ENCODE results near the gene C3orf52.

The C3orf52 gene

DNA sequence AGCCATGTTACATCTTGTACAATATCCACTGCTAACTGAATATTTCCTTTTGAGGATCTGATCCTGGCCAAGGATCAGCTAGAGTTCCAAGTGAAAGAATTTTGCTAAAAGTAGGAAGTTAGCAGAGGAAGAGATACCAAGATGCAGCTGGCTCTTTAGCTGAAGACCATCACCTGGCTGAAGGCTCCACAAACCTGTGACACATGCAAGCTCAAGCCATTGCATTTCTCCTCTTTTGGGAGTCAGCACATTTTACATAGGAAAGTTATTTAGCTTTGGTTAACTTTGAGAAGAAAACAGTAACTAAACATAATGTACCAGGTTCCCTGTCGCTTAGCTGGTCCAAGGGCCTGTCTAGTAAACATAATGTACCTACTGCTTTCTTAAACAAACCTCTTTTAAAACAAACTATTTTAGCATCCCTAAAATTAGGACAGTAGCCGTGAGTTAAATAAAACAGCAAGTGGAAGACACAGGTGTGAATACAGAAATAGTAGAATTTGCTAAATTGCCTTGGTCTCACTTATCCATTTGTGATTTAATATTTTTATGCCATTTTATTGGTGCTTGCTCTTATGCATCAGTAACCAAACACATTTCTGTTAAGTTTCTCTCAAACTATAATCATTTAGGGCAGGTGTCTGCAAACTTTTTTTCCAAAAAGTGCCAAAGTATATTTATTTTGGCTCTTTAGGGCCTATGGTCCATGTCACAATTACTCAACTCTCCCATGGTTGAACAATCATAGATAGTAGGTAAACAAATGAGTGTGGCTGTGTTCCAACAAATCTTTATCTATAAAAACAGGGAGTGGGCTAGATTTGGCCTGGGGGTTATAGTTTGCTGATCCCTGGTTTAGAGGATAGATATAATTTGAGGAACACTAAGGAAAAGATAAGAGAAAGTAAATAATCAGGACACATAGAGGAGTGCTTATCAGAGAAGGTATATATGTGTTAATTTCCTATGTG, 35.7 kb downstream of the C3orf52 start:
- no peak for DNase-seq

GRCh38 chr3:112122870-112123269, 36.7 kb downstream of the C3orf52 start:
- no peak for DNase-seq

GRCh38 chr3:112123548-112123947, 37.4 kb downstream of the C3orf52 start:
- DNase-seq: no peak

DNA sequence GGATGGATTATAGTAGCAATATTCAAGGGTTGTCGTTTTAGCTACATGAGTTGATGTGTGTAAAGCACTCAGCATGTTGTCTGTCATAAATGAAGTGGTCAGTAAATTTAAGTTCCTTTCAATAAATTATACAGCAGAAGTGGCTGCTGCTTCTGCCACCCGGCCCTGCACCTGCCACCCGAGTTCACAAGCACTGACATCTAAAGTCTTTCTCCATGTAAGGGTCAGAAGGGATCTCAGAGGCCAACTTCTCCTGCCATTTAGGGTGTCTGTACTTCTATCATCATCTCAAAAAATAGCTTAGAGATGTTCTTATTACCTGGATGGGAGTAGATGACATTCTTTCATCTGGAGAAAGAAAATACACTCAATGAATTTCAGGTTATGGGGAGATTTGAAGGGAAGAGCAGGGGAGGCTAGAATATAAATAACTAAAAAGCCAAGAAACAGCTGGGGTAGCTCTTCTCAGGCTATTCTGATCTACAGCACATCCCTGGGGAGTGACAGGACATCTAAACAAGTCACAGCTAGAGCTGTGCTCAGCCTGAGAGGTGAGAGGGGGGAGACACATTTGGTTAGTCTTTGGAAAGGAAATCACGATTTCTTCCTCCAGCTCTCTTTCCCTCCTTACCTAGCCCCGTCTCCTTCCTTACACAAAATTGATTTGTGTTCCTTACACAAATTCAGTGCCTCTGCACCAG, 38.9 kb downstream of the C3orf52 start:
- no peak for DNase-seq

DNA sequence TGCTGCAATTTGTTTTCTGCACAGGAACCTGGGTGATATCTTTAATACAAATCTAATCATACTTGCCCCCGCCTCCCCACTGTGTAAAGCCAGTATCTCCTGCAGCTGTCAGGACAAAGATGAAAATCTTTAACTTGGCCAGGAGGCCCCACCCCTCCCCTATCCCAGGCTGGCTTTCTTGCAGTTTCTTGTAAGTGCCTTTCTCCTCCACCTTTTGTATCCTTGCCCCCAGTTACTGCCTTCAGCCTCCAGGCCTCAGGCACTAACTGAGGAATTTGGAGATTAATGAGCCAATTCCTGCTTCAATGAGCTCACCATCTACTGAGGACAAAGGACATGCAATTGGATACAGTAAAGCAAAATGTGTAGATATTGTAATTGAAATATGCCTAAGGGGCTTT, 40.3 kb downstream of the C3orf52 start:
- DNase-seq: no peak

- DNase-seq: no peak
These were observed 41.6 kb downstream of the C3orf52 start for GRCh38 chr3:112127522-112128494.

DNA sequence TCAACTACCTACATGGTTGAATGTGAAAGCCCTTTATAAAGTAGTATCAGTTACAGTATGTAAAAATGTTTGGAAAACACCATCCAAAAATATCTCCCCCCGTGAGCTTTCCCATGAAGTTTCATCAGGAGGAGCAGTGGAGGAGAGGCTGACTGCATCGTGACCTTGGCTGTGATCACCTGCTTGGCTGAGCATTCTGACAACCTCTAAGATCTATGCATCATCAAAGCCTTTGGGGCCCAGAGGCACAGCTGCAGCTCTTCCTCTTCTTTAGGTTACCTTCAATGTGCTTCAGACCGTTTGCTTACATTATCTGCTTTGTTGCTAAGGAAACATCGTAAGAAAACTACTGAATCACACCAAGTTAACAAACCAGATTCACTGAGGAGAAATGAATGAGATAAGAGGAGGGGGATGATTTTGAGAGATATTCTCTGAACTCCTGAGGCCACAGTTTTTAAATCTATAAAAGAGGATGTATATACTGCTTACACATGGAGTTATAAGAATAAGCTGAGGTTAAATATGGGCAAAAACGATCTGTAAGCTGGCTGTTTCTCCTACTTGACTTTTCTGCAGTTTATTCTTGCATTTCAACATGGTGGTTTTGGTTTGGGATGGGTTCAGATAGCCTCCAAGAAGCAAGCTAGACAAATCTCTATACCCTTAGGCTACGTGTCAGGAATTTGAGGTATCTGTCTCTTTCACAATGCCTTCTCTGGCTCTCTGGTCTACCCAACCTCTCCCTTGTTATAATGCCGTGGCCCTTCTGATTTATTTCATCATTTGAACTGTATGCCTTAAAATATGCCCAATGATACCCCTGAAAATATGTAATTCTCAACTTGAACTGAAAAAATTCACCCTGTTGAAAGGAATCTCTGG, 42.9 kb downstream of the C3orf52 start:
- peak; percentile 47 for DNase-seq

- DNase-seq: no peak
These were observed 43.9 kb downstream of the C3orf52 start for GRCh38 chr3:112129925-112130637.

DNA sequence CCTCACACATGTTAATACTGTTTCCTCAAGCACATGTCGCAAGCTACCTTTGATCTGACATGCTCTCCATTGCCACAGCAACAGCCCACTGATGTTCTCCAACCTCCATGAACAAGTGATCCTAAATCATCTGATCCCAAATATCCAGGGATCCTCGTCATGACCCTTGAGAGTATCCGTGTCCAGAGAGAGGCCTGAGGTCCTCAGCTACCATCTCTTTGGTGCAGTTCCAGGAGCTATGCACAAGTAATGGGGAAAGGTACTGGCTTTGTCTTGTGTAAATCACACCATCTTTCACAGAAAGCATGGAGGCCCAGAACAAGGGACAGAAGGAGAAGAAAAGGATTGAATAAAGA, 44.4 kb downstream of the C3orf52 start:
- no peak for DNase-seq

DNA sequence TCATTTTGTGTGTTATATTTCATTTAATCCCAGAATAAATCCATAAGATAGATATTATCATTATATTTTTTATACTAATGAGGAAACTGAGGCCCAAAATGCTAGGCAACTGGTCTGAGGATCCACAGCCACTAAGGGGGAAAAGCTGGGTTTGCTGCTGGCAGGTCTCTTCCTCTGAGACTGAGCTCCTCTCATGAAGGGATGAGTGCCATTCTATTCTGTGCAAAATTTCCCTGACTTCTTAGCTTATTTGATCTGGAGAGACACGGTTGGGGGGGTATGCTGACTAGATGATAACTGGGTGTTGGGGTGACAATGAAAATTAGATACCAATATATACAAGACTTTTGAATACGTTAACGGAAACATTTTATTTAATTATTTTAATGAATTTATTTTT, 44.9 kb downstream of the C3orf52 start:
- no peak for DNase-seq

DNA sequence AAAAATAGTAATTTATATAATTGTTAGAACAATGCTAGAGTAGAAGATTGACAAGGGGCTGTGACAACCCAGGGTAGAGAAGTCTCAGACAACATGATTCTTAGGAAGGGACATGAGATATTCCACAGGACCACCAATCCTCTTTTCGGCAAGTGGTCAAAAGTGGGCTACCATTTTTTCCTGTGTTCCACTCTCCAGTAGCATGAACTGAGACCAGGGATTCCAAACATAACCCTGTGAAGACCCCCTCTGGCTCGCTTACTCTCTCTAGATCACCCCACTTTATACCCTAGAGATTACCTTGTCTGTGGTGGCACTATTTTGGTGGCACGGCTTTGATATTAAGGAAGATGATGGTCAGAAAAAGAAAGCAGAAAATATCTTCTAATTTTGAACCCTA, 45.9 kb downstream of the C3orf52 start:
- no peak for DNase-seq

- DNase-seq: no peak
These were observed 46.4 kb downstream of the C3orf52 start for GRCh38 chr3:112132554-112132953.

DNA sequence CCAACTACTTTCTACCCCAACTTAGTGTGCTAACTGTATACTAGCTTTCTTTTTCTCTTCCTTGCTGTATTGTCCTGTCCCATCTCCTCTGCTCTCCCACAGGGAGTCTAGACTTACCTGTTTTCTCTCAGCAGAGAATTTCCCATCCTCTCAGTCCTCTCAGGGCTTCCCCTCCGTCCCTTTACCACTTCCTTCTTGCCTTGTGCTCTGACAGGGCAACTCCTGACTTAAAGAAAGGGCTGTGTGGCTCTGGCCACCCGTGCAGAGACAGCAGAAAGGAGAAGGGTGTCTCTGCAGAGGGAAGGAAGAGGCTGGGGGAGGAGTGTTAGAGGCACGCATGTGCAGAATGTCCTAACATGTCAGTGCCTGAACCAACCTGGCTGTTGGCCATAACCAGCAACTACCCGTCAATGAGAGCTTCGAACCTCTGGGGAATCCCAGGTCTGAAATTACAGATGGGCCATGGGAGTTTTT, 46.8 kb downstream of the C3orf52 start, which contains the start of gene GCSAM:
Gene GCSAM, minus strand, starts transcription at position 274 of the 474 bp plus-strand sequence. Its CDS starts 128 bp downstream, at position 146.
- peak; percentile 73 for DNase-seq

GRCh38 chr3:112133626-112134334, 47.6 kb downstream of the C3orf52 start:
- no peak for DNase-seq

DNA sequence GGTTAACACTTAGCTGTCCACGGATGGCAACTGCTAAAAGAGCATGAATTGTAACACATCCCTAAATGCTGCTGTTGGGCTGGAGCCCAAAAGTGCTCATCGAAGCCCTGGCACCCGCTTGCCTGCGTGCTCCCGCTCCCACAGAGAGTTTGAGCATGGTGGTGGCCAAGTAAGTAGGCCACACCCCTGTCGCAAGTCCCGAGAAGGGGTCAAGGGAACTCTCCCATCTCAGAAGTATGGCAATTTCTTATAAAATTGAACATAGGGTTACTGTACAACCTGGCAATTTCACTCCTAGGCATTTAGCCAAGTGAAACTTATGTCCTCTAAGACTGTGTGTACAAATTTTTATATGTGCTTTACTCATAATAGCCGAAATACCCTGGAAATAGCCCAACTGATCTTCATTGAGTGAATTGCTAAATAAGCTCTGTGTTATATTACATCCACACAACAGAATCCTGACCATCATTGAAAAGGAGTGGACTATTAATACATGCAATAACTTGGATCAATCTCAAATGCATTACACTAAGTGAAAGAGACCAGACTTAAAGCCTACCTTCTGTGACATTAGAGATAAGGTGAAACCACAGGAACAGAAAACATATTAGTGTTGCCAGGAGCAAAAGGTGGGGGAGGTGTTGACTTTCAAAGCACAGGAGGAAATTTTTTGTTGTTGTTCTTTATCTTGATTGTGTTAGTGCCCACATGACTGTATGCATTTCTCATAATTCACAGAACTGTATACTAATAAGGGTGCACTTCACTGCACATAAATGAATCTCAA, 48.3 kb downstream of the C3orf52 start:
- DNase-seq: no peak

- DNase-seq: no peak
These were observed 49.9 kb downstream of the C3orf52 start for GRCh38 chr3:112136046-112136445.

DNA sequence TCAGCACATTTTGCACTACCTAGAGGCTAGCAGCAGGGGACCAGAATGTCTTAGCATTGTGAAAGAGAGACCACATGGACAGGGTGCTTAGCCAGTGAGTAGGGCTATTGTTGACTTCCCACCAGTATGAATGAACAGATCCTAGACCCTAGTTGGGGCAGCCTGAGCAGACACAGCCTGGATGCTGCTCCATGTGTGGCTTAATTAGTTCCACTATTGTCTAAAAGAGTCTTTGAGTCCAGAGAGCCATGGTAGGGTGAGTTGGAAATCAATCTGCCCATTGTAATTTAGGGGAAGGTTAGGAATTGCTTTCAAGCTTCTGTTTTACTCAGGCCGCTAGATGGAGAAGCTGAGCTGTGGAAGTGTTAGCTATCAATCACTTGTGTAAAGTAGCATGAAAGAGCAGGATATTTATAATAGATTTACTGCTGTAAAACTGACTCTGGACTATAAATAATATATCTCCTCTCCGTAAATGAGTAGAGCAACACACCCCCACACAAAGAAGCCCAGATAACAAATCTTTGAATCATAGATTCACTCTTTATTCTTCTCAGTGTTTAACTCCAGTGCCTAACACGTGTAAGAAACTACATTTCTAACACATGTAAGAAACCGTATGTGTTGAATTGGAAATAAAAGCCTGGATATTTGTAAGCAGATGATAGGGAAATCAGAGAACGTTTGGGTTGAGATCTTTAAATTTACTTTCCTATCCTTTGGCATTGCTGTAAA, 50.9 kb downstream of the C3orf52 start:
- DNase-seq: peak; percentile 37

- no peak for DNase-seq
These were observed 51.6 kb downstream of the C3orf52 start for GRCh38 chr3:112137781-112138180.
